C4-2B (cell line): ENCODE measurements around the gene PPA2.

Experiments
- ZFX ChIP-seq: fragments of 450-650 bp; IDR thresholded peaks from 2 replicates; pipeline ENCODE4 v1.6.1; 2017
- TF ChIP-seq, protein P1 (sequence below): fragments of 450-650 bp; conservative IDR thresholded peaks from 2 replicates; pipeline ENCODE4 v1.5.1; 2017; ENCODE audit warnings: mild to moderate bottlenecking

DNA sequence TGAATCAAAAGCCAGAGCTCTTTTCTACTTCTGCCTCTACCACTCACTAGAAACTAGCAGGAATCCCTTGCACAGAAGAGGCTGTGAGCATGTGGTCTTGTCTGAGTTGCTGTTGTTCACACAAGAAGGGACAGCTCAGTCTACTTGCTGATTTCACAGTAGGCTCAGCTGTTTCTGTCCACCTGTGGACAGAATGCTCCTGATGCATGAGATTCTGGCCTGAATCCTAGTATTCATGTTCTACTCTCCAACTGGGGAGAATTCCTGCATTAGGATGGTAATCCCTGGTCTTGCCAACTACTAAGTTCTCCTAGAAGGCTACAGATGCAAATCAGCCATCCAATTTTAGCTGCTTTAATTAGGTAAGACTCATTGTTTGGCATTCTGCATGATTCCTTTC lies 112.8 kb downstream of the PPA2 start:
- TF ChIP-seq, protein P1, sequence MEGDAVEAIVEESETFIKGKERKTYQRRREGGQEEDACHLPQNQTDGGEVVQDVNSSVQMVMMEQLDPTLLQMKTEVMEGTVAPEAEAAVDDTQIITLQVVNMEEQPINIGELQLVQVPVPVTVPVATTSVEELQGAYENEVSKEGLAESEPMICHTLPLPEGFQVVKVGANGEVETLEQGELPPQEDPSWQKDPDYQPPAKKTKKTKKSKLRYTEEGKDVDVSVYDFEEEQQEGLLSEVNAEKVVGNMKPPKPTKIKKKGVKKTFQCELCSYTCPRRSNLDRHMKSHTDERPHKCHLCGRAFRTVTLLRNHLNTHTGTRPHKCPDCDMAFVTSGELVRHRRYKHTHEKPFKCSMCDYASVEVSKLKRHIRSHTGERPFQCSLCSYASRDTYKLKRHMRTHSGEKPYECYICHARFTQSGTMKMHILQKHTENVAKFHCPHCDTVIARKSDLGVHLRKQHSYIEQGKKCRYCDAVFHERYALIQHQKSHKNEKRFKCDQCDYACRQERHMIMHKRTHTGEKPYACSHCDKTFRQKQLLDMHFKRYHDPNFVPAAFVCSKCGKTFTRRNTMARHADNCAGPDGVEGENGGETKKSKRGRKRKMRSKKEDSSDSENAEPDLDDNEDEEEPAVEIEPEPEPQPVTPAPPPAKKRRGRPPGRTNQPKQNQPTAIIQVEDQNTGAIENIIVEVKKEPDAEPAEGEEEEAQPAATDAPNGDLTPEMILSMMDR, result no peak
- TF ChIP-seq ZFX, result no peak
